Measurements from ENCODE around the gene VPS35.

- TF ChIP-seq POLR2A (IDR thresholded peaks at IDR 0.05; ENCODE audit: low read depth, low read length) (no peak), POLR2AphosphoS5 (IDR thresholded peaks at IDR 0.05; ENCODE audit: low read depth, low read length) (no peak)
Measured at GRCh38 chr16:46612121-46612520, 76.9 kb downstream of the VPS35 start.
